GM12878 (cell line): ENCODE measurements around the gene ARPC1A. TPM values are rescaled to one million over a fixed set of nuclear protein-coding genes. Genes with fewer than 3 reads are reported as not detected.

Source experiments
- ATAC-seq: fragments of 200-7000 bp; cut with Tn5 transposase; 3 replicates; pipeline ENCODE4 v1.9.1; 2020; ENCODE audit warnings: mild to moderate bottlenecking, moderate library complexity
- BruUV-seq: library from RNA; stranded (reverse); fragments of 400-500 nt; replicated peaks from 2 replicates; lab custom pipeline; 2021; lab: Mats Ljungman, UMichigan
- CTCF ChIA-PET: fragments of 300-600 bp; sonication (Branson Sonifier 250); formaldehyde crosslinking; extraction: SDS; loops from one replicate; lab custom pipeline; 2021; ENCODE audit warnings: inconsistent platforms; lab: Yijun Ruan, JAX
- POLR2A ChIA-PET: fragments of 350-600 bp; formaldehyde crosslinking; extraction: SDS; loops from one replicate; lab custom pipeline; 2021; ENCODE audit warnings: inconsistent platforms; lab: Charles Lee
- RAD21 ChIA-PET: fragments of 300-600 bp; sonication (Branson Sonifier 250); formaldehyde crosslinking; loops from one replicate; lab custom pipeline; 2023; ENCODE audit warnings: antibody characterized with exemption; ENCODE audit not compliant: unreplicated experiment; lab: Charles Lee
- SMC1A ChIA-PET: fragments of 300-600 bp; sonication (Branson Sonifier 250); formaldehyde crosslinking; loops from one replicate; lab custom pipeline; 2023; ENCODE audit not compliant: unreplicated experiment, uncharacterized antibody; lab: Charles Lee
- DNase-seq: peaks from one replicate; pipeline ENCODE4 v3.0.0-alpha.2; 2011; ENCODE audit warnings: low read depth, low spot score
- FAIRE-seq: peaks from 3 replicates; lab custom pipeline; 2011; peaks lifted over from hg19 to GRCh38; lab: Jason Lieb, UNC
- H2AFZ ChIP-seq: 2 replicates; pipeline ENCODE4 v1.6.0; 2011; ENCODE audit warnings: low read depth, low read length, control low read depth; ENCODE audit not compliant: control insufficient read depth
- H3K27ac ChIP-seq: 2 replicates; pipeline ENCODE4 v1.5.1; 2011; ENCODE audit warnings: control low read depth; ENCODE audit not compliant: control insufficient read depth, insufficient read depth
- H3K27me3 ChIP-seq, 2 experiments: replicated peaks in 1 of 2; 2 replicates each; pipeline versions ENCODE4 v1.6.0 to v1.6.1; 2011; ENCODE audit warnings: low read length in 1 of 2; ENCODE audit not compliant: control insufficient read depth in 2 of 2, insufficient read depth in 2 of 2
- H3K36me3 ChIP-seq, 2 experiments: 2 replicates each; pipeline ENCODE4 v1.5.1; 2011; ENCODE audit warnings: low read length in 1 of 2; ENCODE audit not compliant: control insufficient read depth in 2 of 2, insufficient read depth in 2 of 2
- H3K4me1 ChIP-seq: 2 replicates; pipeline ENCODE4 v1.6.1; 2011; ENCODE audit warnings: mild to moderate bottlenecking, low read length, moderate library complexity, mixed read lengths; ENCODE audit not compliant: control insufficient read depth, insufficient read depth
- H3K4me2 ChIP-seq: 2 replicates; pipeline ENCODE4 v1.6.0; 2011; ENCODE audit warnings: control low read depth; ENCODE audit not compliant: control insufficient read depth, insufficient read depth
- H3K4me3 ChIP-seq: fragments of 200-600 bp; sonication (generic); 2 replicates; pipeline ENCODE4 v1.5.1; 2016
- H3K79me2 ChIP-seq: 2 replicates; pipeline ENCODE4 v1.6.0; 2011; ENCODE audit warnings: low read length; ENCODE audit not compliant: control insufficient read depth, insufficient read depth
- H3K9ac ChIP-seq: 2 replicates; pipeline ENCODE4 v1.8.0; 2011; ENCODE audit warnings: low read length, control low read depth, mixed read lengths; ENCODE audit not compliant: control insufficient read depth, insufficient read depth
- H3K9me3 ChIP-seq: replicated peaks from 3 replicates; pipeline ENCODE4 v1.5.1; 2011; ENCODE audit warnings: mild to moderate bottlenecking, low read length; ENCODE audit not compliant: control insufficient read depth, insufficient read depth
- H4K20me1 ChIP-seq: 2 replicates; pipeline ENCODE4 v1.6.0; 2011; ENCODE audit not compliant: control insufficient read depth, insufficient read depth
- BRCA1 ChIP-seq: IDR thresholded peaks from 2 replicates; pipeline ENCODE4 v1.6.1; 2011; ENCODE audit warnings: low read depth, low read length, improper control_type of control experiment
- ESRRA ChIP-seq: IDR thresholded peaks from 2 replicates; pipeline ENCODE4 v1.6.1; 2012; ENCODE audit warnings: mild to moderate bottlenecking, low read length, improper control_type of control experiment
- HDAC6 ChIP-seq: fragments of 200-600 bp; sonication (generic); IDR thresholded peaks from one replicate; pipeline ENCODE4 v1.8.0; 2017; ENCODE audit warnings: antibody characterized with exemption; ENCODE audit not compliant: unreplicated experiment
- LARP7 ChIP-seq: fragments of 450-650 bp; IDR thresholded peaks from 2 replicates; pipeline ENCODE4 v1.6.1; 2017; ENCODE audit warnings: mild to moderate bottlenecking
- MEF2B ChIP-seq: fragments of 450-650 bp; IDR thresholded peaks from 2 replicates; pipeline ENCODE4 v1.6.1; 2018; ENCODE audit warnings: mild to moderate bottlenecking, moderate library complexity; ENCODE audit not compliant: partially characterized antibody, poor library complexity, severe bottlenecking
- NFIC ChIP-seq: IDR thresholded peaks from 2 replicates; pipeline ENCODE4 v1.6.1; 2012; ENCODE audit warnings: low read depth, mild to moderate bottlenecking, inconsistent platforms, low read length, moderate library complexity
- NR2C2 ChIP-seq: IDR thresholded peaks from 2 replicates; pipeline ENCODE4 v1.6.1; 2011; ENCODE audit warnings: borderline replicate concordance, low read depth; ENCODE audit not compliant: control insufficient read depth, insufficient read length
- PAX5 ChIP-seq: IDR thresholded peaks from 2 replicates; pipeline ENCODE4 v1.6.1; 2011; ENCODE audit warnings: low read depth, low read length, borderline replicate concordance
- POU2F2 ChIP-seq: IDR thresholded peaks from 3 replicates; pipeline ENCODE4 v1.6.1; 2011; ENCODE audit warnings: low read depth, mild to moderate bottlenecking, low read length, borderline replicate concordance
- RCOR1 ChIP-seq: conservative IDR thresholded peaks from 2 replicates; pipeline ENCODE4 v1.6.1; 2012; ENCODE audit warnings: low read depth, low read length, improper control_type of control experiment
- RELA ChIP-seq: fragments of 450-650 bp; IDR thresholded peaks from 2 replicates; pipeline ENCODE4 v1.8.0; 2014; ENCODE audit warnings: borderline replicate concordance; ENCODE audit not compliant: partially characterized antibody
- SIX5 ChIP-seq: IDR thresholded peaks from 2 replicates; pipeline ENCODE4 v1.6.1; 2011; ENCODE audit warnings: mild to moderate bottlenecking, low read depth, low read length, moderate library complexity; ENCODE audit not compliant: severe bottlenecking
- SMAD1 ChIP-seq: fragments of 450-650 bp; IDR thresholded peaks from 2 replicates; pipeline ENCODE4 v1.6.1; 2018; ENCODE audit warnings: mild to moderate bottlenecking, low read depth; ENCODE audit not compliant: partially characterized antibody
- WGBS: methylation state at CpG from one replicate; pipeline ENCODE4 v1.1.6; 2016; ENCODE audit warnings: low lambda C conversion rate; ENCODE audit not compliant: insufficient replicate concordance, insufficient coverage; ENCODE audit errors: missing lambda C conversion rate; 5-methylcytosine and 5-hydroxymethylcytosine counted together
- in situ Hi-C: fragments of 300-500 bp; cut with MboI; formaldehyde crosslinking; loops from 9 replicates; pipeline ENCODE4 v1.14.3; 2018; ENCODE audit warnings: mixed read lengths
- intact Hi-C: fragments of 100-400 bp; cut with micrococcal nuclease; formaldehyde crosslinking; loops from one replicate; pipeline ENCODE4 v1.14.2; 2022; ENCODE audit not compliant: unreplicated experiment
- polyA plus RNA-seq, 11 experiments: library from polyadenylated mRNA; depleted of rRNA in 4 of 11; unstranded in 6 of 11; stranded (reverse) in 5 of 11; fragments of >200 nt; fragmentation: Nextera tagmentation in 4 of 11; fragmentation: Illumina TruSeq in 1 of 11; extraction: Ambion mirVana in 4 of 11; extraction: Trizol in 1 of 11; gene quantifications; 1 replicate in 1 of 11; 2 replicates in 10 of 11; pipeline versions ENCODE4 v1.2.1 to v1.2.3, GENCODE V29; 2011 to 2016; ENCODE audit warnings: inconsistent platforms in 2 of 11, missing spikeins in 2 of 11, low read depth in 1 of 11
- total RNA-seq, 4 experiments: library from RNA; depleted of rRNA in 3 of 4; stranded (reverse); fragments of >200 nt in 3 of 4; fragmentation: Illumina TruSeq in 1 of 4; extraction: Trizol in 1 of 4; gene quantifications; 2 replicates each; pipeline versions ENCODE4 v1.2.1 to v1.2.3, GENCODE V29; 2013 to 2021
- TF ChIP-seq, protein P1 (sequence below): fragments of 450-650 bp; IDR thresholded peaks from 2 replicates; pipeline ENCODE4 v1.6.1; 2018; ENCODE audit warnings: borderline replicate concordance, mild to moderate bottlenecking; ENCODE audit not compliant: partially characterized antibody

Gene ARPC1A
- total and polyA plus RNA-seq, 10 of the 15 experiments (the other 5 are each of a cell fraction or from before 2014, with no cell fraction given) = 42.3 to 152 (median 72.1) TPM

DNA sequence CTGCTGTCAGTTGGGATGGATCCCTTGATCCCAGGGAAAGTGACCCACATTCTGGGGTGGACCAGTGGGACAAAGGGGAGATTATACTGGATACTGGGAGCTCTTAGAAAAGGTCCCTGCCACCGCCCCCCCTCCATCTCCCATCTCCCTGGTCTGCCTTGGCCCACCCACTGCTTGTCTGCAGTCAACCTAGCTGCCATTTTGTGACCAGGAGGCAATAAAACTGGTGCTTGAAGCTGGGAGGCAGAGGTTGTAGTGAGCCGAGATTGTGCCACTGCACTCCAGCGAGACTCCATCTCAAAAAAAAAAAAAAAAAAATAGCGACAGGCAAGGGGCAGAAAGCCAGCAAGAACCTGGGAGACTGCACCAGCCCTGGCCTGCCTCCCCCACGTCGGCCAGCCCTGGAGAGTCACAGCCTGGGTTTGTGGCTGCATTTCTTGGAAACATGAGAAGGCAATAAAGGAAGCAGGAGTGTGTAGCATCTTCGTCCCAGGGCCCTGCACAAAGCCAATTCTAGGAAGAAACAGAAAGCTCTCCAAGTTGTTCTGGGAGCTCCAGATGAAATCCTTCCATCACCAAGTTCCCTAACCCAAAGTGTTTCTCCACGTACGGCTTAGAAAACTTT lies 44.2 kb downstream of the ARPC1A start:
- 77% methylated on average over 8 of the region's 9 CpGs for WGBS
- Histone ChIP-seq H3K9ac (no peak overlapping the region), H3K79me2 (peaks cover 4% of the 10 kb centered on the region), H3K27ac (no peak overlapping the region), H3K4me1 (no peaks in the 10 kb centered on the region), H2AFZ (no peak overlapping the region), H3K27me3 (no peaks in the 10 kb centered on the region), H3K36me3 (peaks cover 9 to 13% of the 10 kb centered on the region in 2 experiments; a peak in 3 of 4 replicates), H4K20me1 (no peaks in the 10 kb centered on the region), H3K4me3 (no peak overlapping the region)
- ATAC-seq (no peak), FAIRE-seq (no peak), DNase-seq (no peak)
- no TSS peak for BruUV-seq
- in situ Hi-C loops (no loop called here), intact Hi-C loops (loop anchor here (5.0 kb wide), 1 partner anchor 37 kb away; the partner anchor contains the start of genes BUD31 and PDAP1)
- ChIA-PET CTCF (no interaction called here), POLR2A (no interaction called here)
- no peak for TF ChIP-seq NFIC
- TF ChIP-seq RCOR1 = no peak
- no peak for TF ChIP-seq RELA
- TF ChIP-seq LARP7 = no peak
- TF ChIP-seq SIX5 = no peak
- TF ChIP-seq, protein P1, sequence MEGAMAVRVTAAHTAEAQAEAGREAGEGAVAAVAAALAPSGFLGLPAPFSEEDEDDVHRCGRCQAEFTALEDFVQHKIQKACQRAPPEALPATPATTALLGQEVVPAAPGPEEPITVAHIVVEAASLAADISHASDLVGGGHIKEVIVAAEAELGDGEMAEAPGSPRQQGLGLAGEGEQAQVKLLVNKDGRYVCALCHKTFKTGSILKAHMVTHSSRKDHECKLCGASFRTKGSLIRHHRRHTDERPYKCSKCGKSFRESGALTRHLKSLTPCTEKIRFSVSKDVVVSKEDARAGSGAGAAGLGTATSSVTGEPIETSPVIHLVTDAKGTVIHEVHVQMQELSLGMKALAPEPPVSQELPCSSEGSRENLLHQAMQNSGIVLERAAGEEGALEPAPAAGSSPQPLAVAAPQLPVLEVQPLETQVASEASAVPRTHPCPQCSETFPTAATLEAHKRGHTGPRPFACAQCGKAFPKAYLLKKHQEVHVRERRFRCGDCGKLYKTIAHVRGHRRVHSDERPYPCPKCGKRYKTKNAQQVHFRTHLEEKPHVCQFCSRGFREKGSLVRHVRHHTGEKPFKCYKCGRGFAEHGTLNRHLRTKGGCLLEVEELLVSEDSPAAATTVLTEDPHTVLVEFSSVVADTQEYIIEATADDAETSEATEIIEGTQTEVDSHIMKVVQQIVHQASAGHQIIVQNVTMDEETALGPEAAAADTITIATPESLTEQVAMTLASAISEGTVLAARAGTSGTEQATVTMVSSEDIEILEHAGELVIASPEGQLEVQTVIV = no peak
- TF ChIP-seq POU2F2 = no peak
- TF ChIP-seq SMAD1 = no peak
- no peak for TF ChIP-seq HDAC6
- no peak for TF ChIP-seq BRCA1
- no peak for TF ChIP-seq MEF2B
- no peak for TF ChIP-seq ESRRA
- TF ChIP-seq PAX5 = no peak
- no peak for TF ChIP-seq NR2C2
- TF ChIP-seq, all 136 proteins: peak for 0
- no peaks in the 10 kb centered on the region for H3K9me3 ChIP-seq
- no peak overlapping the region for H3K4me2 ChIP-seq
- SMC1A ChIA-PET = interaction anchor here (1.0 to 1.5 kb wide), 2 partner anchors 11 to 17 kb away, joined by 3 read pairs; no protein-coding TSS in a partner anchor
- RAD21 ChIA-PET = no interaction called here
